ENCODE data around the gene ASXL1. TPM values are rescaled to one million over a fixed set of nuclear protein-coding genes. Genes with fewer than 3 reads are reported as not detected.

Gene ASXL1
- total and polyA plus RNA-seq, 4 experiments from 2014 or later, result 8.8 to 127 (median 73.1) TPM

GRCh38 chr20:32362901-32363364 is 4.8 kb downstream of the ASXL1 start:
- Histone ChIP-seq H3K27ac (ENCODE audit: low read depth, low read length) (peak overlapping the region; percentile 27), H3K4me3 (ENCODE audit: low read length in 2 of 2) (no peak overlapping the region), H3K36me3 (ENCODE audit: insufficient read depth, low read length) (no peaks in the 10 kb centered on the region), H3K27me3 (ENCODE audit: insufficient read depth, low read length) (no peaks in the 10 kb centered on the region), H3K4me1 (ENCODE audit: insufficient read depth, low read length) (peaks cover 83% of the 10 kb centered on the region), H3K9me3 (ENCODE audit: control insufficient read depth in 1 of 2, low read length in 2 of 2) (no peaks in the 10 kb centered on the region)
- peak overlapping the region in 7 of 8 donors; percentile 69 to 95 (median 92) for H3K4me3 Mint-ChIP-seq
- H3K27me3 Mint-ChIP-seq, result no peaks in the 10 kb centered on the region
- intact Hi-C loops (cut with micrococcal nuclease), result no loop called here
- CTCF ChIA-PET (ENCODE audit: partially characterized antibody), result interaction anchor here (1.0 kb wide), 1 partner anchor 10 kb away, joined by 3 read pairs; no protein-coding TSS in a partner anchor
- peaks cover 3 to 30% of the 10 kb centered on the region in 2 donors for H3K36me3 Mint-ChIP-seq
- peaks cover 62 to 87% (median 76%) of the 10 kb centered on the region in 4 donors for H3K4me1 Mint-ChIP-seq
- peaks cover 0 to 3% (median 0%) of the 10 kb centered on the region in 8 donors for H3K9me3 Mint-ChIP-seq
- peak overlapping the region; percentile 71 to 93 (median 84) for H3K27ac Mint-ChIP-seq
- POLR2A ChIA-PET (ENCODE audit: partially characterized antibody), result interaction anchor here (0.7 to 1.3 kb wide), 2 partner anchors 11 to 46 kb away, joined by 3 read pairs; no protein-coding TSS in a partner anchor
- DNase-seq, result no peak

GRCh38 chr20:32363492-32363891 is 5.4 kb downstream of the ASXL1 start:
- Histone ChIP-seq H3K27ac (ENCODE audit: low read depth, low read length) (peak overlapping the region; percentile 11), H3K4me3 (ENCODE audit: low read length in 2 of 2) (no peak overlapping the region)
- intact Hi-C loops (cut with micrococcal nuclease), result no loop called here

GRCh38 chr20:32364554-32365208 is 6.5 kb downstream of the ASXL1 start:
- peaks cover 8% of the 10 kb centered on the region for H3K36me3 ChIP-seq (ENCODE audit: insufficient read depth, low read length)
- H3K4me1 ChIP-seq (ENCODE audit: insufficient read depth, low read length), result peaks cover 97% of the 10 kb centered on the region
- CTCF ChIA-PET (ENCODE audit: partially characterized antibody), result interaction anchor here (0.6 to 1.4 kb wide), 2 partner anchors 9 to 24 kb away, joined by 3 read pairs; no protein-coding TSS in a partner anchor
- peak overlapping the region in 7 of 8 donors; percentile 10 to 46 (median 18) for H3K4me3 Mint-ChIP-seq
- H3K27me3 Mint-ChIP-seq, result no peaks in the 10 kb centered on the region
- H3K9me3 Mint-ChIP-seq, result no peaks in the 10 kb centered on the region
- H3K9me3 ChIP-seq (ENCODE audit: control insufficient read depth in 1 of 2, low read length in 2 of 2), result no peaks in the 10 kb centered on the region
- peaks cover 7 to 33% of the 10 kb centered on the region in 2 donors for H3K36me3 Mint-ChIP-seq
- peak overlapping the region; percentile 5 for H3K27ac ChIP-seq (ENCODE audit: low read depth, low read length)
- H3K27ac Mint-ChIP-seq, result peak overlapping the region; percentile 5 to 93 (median 44)
- DNase-seq, result no peak
- POLR2A ChIA-PET (ENCODE audit: partially characterized antibody), result interaction anchor here (1.0 to 1.5 kb wide), 2 partner anchors 21 to 120 kb away, joined by 3 read pairs; no protein-coding TSS in a partner anchor
- H3K4me3 ChIP-seq (ENCODE audit: low read length in 2 of 2), result no peak overlapping the region
- no peaks in the 10 kb centered on the region for H3K27me3 ChIP-seq (ENCODE audit: insufficient read depth, low read length)
- intact Hi-C loops (cut with micrococcal nuclease), result no loop called here
- peaks cover 67 to 90% (median 81%) of the 10 kb centered on the region in 4 donors for H3K4me1 Mint-ChIP-seq

More at GRCh38 chr20:32363492-32363891, 5.4 kb downstream of the ASXL1 start:
- POLR2A ChIA-PET (ENCODE audit: partially characterized antibody), result interaction anchor here (0.7 to 1.5 kb wide), 4 partner anchors 10 to 121 kb away, joined by 3 read pairs; no protein-coding TSS in a partner anchor
- Histone ChIP-seq H3K4me1 (ENCODE audit: insufficient read depth, low read length) (peaks cover 88% of the 10 kb centered on the region), H3K27me3 (ENCODE audit: insufficient read depth, low read length) (no peaks in the 10 kb centered on the region), H3K9me3 (ENCODE audit: control insufficient read depth in 1 of 2, low read length in 2 of 2) (no peaks in the 10 kb centered on the region), H3K36me3 (ENCODE audit: insufficient read depth, low read length) (peaks cover 3% of the 10 kb centered on the region)
- Mint-ChIP-seq H3K9me3 (peaks cover 0 to 3% (median 0%) of the 10 kb centered on the region in 8 donors), H3K4me1 (peaks cover 66 to 90% (median 80%) of the 10 kb centered on the region in 4 donors), H3K27me3 (no peaks in the 10 kb centered on the region), H3K36me3 (peaks cover 3 to 32% of the 10 kb centered on the region in 2 donors), H3K4me3 (peak overlapping the region in 6 of 8 donors; percentile 7 to 95 (median 92)), H3K27ac (peak overlapping the region; percentile 71 to 93 (median 84))
- DNase-seq, result no peak
- CTCF ChIA-PET (ENCODE audit: partially characterized antibody), result interaction anchor here (1.0 kb wide), 1 partner anchor 10 kb away, joined by 3 read pairs; no protein-coding TSS in a partner anchor

GRCh38 chr20:32365564-32365963 is 7.4 kb downstream of the ASXL1 start:
- Histone ChIP-seq H3K9me3 (ENCODE audit: control insufficient read depth in 1 of 2, low read length in 2 of 2) (no peaks in the 10 kb centered on the region), H3K27ac (ENCODE audit: low read depth, low read length) (peak overlapping the region; percentile 5), H3K27me3 (ENCODE audit: insufficient read depth, low read length) (no peaks in the 10 kb centered on the region), H3K4me1 (ENCODE audit: insufficient read depth, low read length) (peaks cover 88% of the 10 kb centered on the region), H3K36me3 (ENCODE audit: insufficient read depth, low read length) (peaks cover 8% of the 10 kb centered on the region), H3K4me3 (ENCODE audit: low read length in 2 of 2) (no peak overlapping the region)
- Mint-ChIP-seq H3K27me3 (no peaks in the 10 kb centered on the region), H3K9me3 (no peaks in the 10 kb centered on the region), H3K27ac (peak overlapping the region in 5 of 7 donors; percentile 6 to 93 (median 36)), H3K4me1 (peaks cover 60 to 81% (median 73%) of the 10 kb centered on the region in 4 donors), H3K4me3 (peak overlapping the region in 5 of 8 donors; percentile 4 to 46 (median 16)), H3K36me3 (peaks cover 7 to 34% of the 10 kb centered on the region in 2 donors)
- intact Hi-C loops (cut with micrococcal nuclease), result no loop called here
- ChIA-PET POLR2A (ENCODE audit: partially characterized antibody) (no interaction called here), CTCF (ENCODE audit: partially characterized antibody) (interaction anchor here (0.6 kb wide), 1 partner anchor 23 kb away, joined by 3 read pairs; no protein-coding TSS in a partner anchor)
- DNase-seq, result no peak

- peaks cover 7 to 35% of the 10 kb centered on the region in 2 donors for H3K36me3 Mint-ChIP-seq
- H3K4me3 ChIP-seq (ENCODE audit: low read length in 2 of 2), result no peak overlapping the region
- intact Hi-C loops (cut with micrococcal nuclease), result no loop called here
- no peak overlapping the region for H3K27ac ChIP-seq (ENCODE audit: low read depth, low read length)
- CTCF ChIA-PET (ENCODE audit: partially characterized antibody), result no interaction called here
- peaks cover 80% of the 10 kb centered on the region for H3K4me1 ChIP-seq (ENCODE audit: insufficient read depth, low read length)
- POLR2A ChIA-PET (ENCODE audit: partially characterized antibody), result interaction anchor here (0.7 kb wide), 1 partner anchor 9 kb away, joined by 3 read pairs; no protein-coding TSS in a partner anchor
- peak overlapping the region in 6 of 7 donors; percentile 4 to 93 (median 34) for H3K27ac Mint-ChIP-seq
- peaks cover 57 to 73% (median 67%) of the 10 kb centered on the region in 4 donors for H3K4me1 Mint-ChIP-seq
- no peak for DNase-seq
- no peaks in the 10 kb centered on the region for H3K27me3 Mint-ChIP-seq
- H3K4me3 Mint-ChIP-seq, result peak overlapping the region in 4 of 8 donors; percentile 3 to 35 (median 17)
- H3K36me3 ChIP-seq (ENCODE audit: insufficient read depth, low read length), result peaks cover 8% of the 10 kb centered on the region
- H3K27me3 ChIP-seq (ENCODE audit: insufficient read depth, low read length), result no peaks in the 10 kb centered on the region
- no peaks in the 10 kb centered on the region for H3K9me3 ChIP-seq (ENCODE audit: control insufficient read depth in 1 of 2, low read length in 2 of 2)
- no peaks in the 10 kb centered on the region for H3K9me3 Mint-ChIP-seq
Measured at GRCh38 chr20:32366380-32366779, 8.2 kb downstream of the ASXL1 start.

- peaks cover 60% of the 10 kb centered on the region for H3K4me1 ChIP-seq (ENCODE audit: insufficient read depth, low read length)
- peaks cover 46 to 54% (median 50%) of the 10 kb centered on the region in 4 donors for H3K4me1 Mint-ChIP-seq
- H3K9me3 ChIP-seq (ENCODE audit: control insufficient read depth in 1 of 2, low read length in 2 of 2), result no peaks in the 10 kb centered on the region
- no peak for DNase-seq
- peak overlapping the region in 3 of 7 donors; percentile 36 to 72 (median 42) for H3K27ac Mint-ChIP-seq
- peaks cover 15 to 41% of the 10 kb centered on the region in 2 donors for H3K36me3 Mint-ChIP-seq
- H3K4me3 Mint-ChIP-seq, result no peak overlapping the region
- POLR2A ChIA-PET (ENCODE audit: partially characterized antibody), result interaction anchor here (1.6 kb wide), 2 partner anchors 9 to 10 kb away, joined by 6 to 7 read pairs; partner anchors contain the start of gene ASXL1
- no peak overlapping the region for H3K27ac ChIP-seq (ENCODE audit: low read depth, low read length)
- intact Hi-C loops (cut with micrococcal nuclease), result no loop called here
- peaks cover 8% of the 10 kb centered on the region for H3K36me3 ChIP-seq (ENCODE audit: insufficient read depth, low read length)
- H3K27me3 ChIP-seq (ENCODE audit: insufficient read depth, low read length), result no peaks in the 10 kb centered on the region
- CTCF ChIA-PET (ENCODE audit: partially characterized antibody), result no interaction called here
- no peaks in the 10 kb centered on the region for H3K9me3 Mint-ChIP-seq
- H3K4me3 ChIP-seq (ENCODE audit: low read length in 2 of 2), result no peak overlapping the region
- no peaks in the 10 kb centered on the region for H3K27me3 Mint-ChIP-seq
Measured at GRCh38 chr20:32368323-32368722, 10.2 kb downstream of the ASXL1 start.

GRCh38 chr20:32368925-32369324 is 10.8 kb downstream of the ASXL1 start:
- H3K4me1 Mint-ChIP-seq, result peaks cover 40 to 48% (median 44%) of the 10 kb centered on the region in 4 donors
- intact Hi-C loops (cut with micrococcal nuclease), result no loop called here
- no peak for DNase-seq
- CTCF ChIA-PET (ENCODE audit: partially characterized antibody), result no interaction called here
- Histone ChIP-seq H3K27ac (ENCODE audit: low read depth, low read length) (no peak overlapping the region), H3K36me3 (ENCODE audit: insufficient read depth, low read length) (peaks cover 9% of the 10 kb centered on the region), H3K4me1 (ENCODE audit: insufficient read depth, low read length) (peaks cover 54% of the 10 kb centered on the region), H3K27me3 (ENCODE audit: insufficient read depth, low read length) (no peaks in the 10 kb centered on the region), H3K4me3 (ENCODE audit: low read length in 2 of 2) (no peak overlapping the region), H3K9me3 (ENCODE audit: control insufficient read depth in 1 of 2, low read length in 2 of 2) (no peaks in the 10 kb centered on the region)
- H3K36me3 Mint-ChIP-seq, result peaks cover 15 to 41% of the 10 kb centered on the region in 2 donors
- H3K4me3 Mint-ChIP-seq, result peak overlapping the region in 2 of 8 donors; percentile 1 to 22
- no peaks in the 10 kb centered on the region for H3K9me3 Mint-ChIP-seq
- POLR2A ChIA-PET (ENCODE audit: partially characterized antibody), result interaction anchor here (1.3 to 1.6 kb wide), 3 partner anchors 9 to 11 kb away, joined by 6 to 7 read pairs (median 7); partner anchors contain the start of gene ASXL1
- no peaks in the 10 kb centered on the region for H3K27me3 Mint-ChIP-seq
- peak overlapping the region in 5 of 7 donors; percentile 15 to 70 (median 55) for H3K27ac Mint-ChIP-seq

Measured in CD4-positive, alpha-beta memory T cell (primary cell).